Germinal center (tissue), 1 donor: ENCODE results near the gene STX16.

Experiments
- DNase-seq: peaks from one replicate; pipeline ENCODE4 v3.0.0; 2012; ENCODE audit warnings: mixed read lengths, low spot score

Gene STX16

DNA sequence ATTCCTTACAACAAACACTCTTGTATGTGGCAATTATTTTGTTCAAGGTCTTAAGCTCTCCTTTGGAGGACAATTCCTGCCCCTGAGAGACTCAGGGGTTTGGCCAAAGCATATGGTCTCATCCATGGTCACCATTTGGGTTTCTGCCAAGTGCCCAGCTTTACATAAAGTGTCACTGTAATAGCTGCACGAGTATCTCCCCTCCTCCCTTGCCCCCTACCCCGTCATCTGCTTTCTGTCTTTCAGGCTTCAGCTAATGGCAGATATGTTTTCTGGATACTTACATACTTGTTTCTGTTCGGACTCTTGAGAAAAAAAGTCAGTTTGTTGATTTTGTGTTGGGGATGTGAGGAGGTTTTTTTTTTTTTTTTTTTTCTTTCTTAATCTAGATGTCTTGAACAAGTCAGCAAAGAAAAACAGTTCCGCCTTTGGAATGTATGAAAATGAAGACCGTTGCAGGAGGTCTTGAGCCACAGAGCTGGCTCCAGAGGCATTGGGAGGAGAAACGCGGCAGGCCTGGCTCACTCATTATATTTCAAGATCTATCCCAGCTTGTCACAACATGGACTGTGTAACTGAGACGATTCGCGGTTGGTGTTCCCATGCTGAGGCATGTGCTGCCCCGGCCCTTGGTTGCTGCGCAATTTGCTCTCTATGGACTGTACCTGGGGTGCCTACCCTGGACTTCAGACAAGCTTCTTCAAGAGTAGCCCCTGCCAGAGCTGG lies 32.6 kb upstream of the STX16 start:
- DNase-seq, result no peak

- DNase-seq, result no peak
Observed at GRCh38 chr20:58619077-58619863, 31.8 kb upstream of the STX16 start.

DNA sequence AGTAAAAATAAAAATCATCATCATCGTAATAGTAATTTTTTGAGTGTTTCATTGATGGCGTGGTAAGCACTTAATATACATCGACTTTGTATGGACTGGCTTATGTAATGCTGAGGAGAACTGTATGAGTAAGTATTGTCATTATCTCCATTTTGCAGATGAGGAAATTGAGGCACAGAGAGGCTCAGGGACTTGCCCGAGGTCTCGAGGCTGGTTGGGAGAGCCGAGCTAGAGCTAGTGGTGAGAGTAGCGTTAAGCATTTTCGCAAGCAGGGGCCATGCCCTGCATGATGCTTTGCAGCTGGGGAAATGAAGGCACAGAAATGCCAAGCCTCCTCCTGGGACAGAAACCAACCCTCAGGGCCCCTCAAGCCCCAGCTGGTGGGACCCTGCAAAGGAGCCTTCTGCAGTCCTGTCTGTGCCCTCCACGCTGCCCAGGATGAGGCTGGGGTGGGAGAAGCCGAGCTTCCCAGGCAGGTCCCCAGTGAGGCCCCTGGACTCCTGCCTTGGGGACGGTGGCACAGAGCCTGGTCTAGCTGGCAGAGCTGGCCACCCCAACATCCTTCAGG lies 31.1 kb upstream of the STX16 start:
- DNase-seq, result no peak

DNA sequence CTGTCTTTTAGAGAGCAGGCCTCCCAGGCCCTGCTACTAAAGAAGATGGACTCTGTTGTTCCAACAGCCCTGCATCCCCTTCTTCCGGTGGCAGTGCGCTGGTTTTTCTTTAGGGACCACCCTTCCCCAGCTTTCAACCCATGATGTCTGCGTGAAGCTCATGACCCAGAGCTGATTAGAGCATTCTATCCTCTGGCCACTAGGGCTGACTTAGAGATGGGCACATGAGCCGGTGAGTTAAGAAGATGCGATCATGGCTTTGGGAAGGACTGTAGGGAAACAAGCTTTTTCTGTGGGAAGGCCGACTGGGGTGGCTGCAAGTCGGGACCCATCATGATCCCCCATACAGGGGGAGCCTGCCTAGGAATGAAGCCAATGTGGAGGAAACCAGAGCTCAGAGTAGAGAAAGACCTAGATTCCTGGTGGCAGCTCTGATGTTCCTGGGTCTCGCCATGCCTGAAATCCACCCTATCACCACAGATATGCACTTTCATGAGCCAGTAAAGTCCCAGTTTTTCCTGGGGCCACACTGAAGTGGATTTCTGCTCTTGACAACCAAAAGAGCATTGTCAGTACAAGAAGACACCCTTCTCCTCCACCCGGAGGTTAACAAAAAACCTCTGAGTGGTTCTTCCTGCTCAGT lies 29.1 kb upstream of the STX16 start:
- DNase-seq, result no peak

DNA sequence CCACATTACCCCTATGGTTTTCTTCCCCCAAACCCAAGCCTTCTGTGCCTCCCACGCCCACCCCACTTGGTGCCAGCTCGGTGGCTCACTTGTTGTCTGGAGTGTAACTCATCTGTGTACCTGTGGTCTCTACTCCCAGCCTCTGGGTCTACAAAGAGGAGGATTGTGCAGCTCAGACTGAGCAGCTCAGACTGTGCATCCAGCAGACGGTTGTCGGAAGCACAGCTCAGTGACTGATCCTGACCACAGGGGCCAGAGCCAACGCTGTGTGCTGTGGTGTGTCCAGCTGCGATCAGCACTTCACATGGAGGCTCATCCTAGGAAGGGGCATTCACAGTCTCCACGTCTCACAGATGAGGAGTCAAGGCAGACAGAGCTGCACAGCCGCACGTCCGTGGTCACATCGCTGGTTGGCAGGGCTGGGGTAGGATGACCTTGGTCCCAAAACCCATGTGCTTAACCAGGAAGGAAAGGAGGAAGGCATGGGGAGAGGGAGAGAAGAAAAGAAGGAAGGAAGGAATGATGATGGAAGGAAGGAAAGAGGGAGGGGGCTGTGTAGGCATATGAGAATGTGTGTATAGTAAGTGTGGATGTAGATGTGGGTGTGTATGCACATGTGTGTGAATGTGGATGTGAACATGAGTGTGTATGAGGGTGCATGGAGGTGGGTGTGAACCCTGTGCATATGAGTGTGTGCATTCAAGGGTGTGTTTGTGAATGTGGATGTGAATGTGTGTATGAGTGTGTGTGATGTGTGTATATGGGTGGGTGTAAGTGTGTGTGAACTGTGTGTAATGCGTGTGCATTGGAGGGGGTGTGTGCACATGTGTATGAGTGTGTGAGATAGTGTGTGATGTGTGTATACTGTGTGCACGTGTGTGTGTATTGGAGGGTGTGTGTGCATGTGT lies 28.2 kb upstream of the STX16 start:
- no peak for DNase-seq

DNA sequence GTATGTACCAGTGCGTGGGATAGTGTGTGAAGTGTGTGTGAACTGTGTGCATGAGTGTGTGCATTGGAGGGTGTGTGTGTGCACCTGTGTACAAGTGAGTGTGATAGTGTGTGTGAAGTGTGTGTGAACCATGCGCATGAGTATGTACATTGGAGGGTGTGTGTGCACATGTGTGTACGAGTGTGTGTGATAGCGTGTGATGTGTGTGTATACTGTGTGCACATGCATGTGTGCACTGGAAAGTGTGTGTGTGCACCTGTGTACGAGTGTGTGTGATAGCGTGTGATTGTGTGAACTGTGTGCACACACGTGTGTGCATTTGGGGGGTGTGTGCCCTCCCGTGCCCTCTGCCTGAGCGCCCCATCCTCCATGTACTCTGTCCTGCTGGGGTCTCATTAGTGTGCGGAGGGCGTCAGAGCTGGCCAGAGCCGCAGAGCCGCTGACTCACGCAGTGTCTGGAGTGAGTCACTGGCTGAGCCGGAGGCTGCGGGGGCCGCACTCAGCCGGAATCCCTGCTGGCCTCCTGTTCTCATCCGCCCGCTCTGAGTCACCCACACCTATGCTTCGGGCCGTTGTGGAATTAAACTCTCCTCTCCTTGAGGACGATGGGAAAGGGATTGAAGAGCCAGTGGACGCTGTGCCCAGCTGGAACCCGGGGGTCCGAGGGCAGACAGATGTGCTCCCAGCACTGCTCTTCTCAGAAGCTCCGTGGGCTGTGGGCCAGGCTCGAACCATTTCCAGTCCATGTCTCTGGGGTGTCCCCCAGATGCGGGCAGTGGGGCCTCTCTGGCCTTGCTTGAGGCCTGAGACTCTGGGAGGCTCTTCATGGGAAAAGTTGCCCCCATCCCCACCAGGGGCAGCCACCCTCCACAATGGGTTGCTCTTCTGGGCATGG lies 27.3 kb upstream of the STX16 start:
- no peak for DNase-seq

DNA sequence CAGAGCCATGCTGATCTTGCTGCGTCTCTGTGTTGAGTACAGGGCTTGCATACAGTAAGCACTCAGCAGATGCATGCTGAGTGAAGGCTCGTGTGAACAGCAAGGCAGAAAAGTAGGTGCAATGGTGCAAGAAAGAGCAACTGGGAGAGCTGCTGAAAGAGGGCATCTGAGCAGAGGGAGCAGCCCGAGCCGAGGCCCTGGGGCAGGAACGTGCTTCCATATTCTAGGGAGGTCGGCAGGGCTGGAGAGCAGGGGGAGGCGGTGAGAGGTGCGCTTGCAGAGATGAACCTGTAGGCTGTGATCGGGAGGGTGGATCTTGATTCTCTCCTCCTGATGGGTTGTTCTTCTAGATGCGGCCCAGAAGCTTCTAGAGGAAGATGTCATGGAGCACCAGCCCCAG lies 26.4 kb upstream of the STX16 start:
- no peak for DNase-seq

- no peak for DNase-seq
Observed at GRCh38 chr20:58625585-58625984, 25.5 kb upstream of the STX16 start.

DNA sequence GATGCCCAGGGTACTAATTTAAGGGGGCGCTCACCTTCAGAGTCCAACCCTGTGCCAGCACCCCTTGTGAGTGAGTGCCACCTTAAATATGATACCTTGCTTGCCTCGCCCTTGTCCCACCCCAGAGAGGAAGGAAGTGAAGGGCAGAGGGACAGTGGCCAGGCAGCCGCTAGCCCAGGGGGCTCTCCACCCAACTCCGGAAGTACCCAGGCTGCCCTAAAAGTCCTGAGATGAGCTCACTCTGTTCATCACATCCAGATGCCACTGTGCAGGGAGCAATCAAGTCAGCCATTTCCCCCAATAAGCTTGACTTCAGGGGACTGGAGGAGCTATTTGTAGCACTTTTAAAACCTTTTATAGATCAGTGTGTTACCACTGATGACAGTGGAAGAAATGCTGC lies 25.0 kb upstream of the STX16 start:
- DNase-seq, result no peak

DNA sequence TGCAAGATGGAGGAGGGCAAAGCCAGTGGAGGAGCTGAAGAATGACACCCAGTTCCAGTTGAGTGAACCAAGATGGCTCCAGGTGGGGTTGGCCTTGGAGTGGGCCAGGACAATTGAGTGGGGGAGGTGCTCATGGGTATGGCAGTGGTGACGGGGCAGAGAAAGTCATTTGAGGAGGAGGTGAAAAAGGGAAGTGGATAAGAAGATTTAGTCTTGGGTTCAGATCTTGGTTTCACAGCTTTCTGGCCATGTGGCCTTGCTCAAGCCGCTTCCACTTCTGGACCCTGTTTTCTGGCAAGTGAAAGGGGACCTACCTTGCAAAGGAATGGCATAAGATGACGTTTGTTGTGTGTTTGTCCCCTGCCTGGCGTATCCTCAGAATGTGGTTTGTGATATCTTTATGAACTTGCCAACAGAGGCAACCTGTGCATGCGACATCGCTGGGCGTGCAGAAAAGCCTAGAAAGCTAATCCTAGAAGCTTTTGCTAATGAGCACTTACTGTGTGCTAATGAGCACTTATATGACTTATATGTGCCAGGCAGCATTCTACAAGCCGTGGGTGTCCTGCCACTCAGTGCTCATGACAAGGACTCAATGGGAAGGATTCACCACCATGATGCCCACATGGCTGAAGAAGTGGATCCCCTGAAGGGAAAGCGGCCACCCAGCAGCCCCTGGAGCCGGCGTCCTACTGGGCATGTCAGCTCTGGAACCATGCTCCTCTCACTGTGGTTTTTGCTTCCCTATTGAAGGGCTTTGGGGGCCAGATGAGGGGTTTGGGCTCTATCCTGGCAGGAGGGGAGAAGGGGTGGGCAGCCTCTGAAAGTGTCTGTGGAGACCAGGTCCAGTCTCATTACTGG lies 23.6 kb upstream of the STX16 start:
- no peak for DNase-seq

- DNase-seq, result no peak
Observed at GRCh38 chr20:58628491-58629214, 22.4 kb upstream of the STX16 start.

- no peak for DNase-seq
Observed at GRCh38 chr20:58629215-58629580, 21.9 kb upstream of the STX16 start.

- no peak for DNase-seq
Observed at GRCh38 chr20:58630063-58630462, 21.0 kb upstream of the STX16 start.

GRCh38 chr20:58633161-58634053 lies 17.7 kb upstream of the STX16 start:
- no peak for DNase-seq

- DNase-seq, result no peak
Observed at GRCh38 chr20:58634059-58634458, 17.0 kb upstream of the STX16 start.

DNA sequence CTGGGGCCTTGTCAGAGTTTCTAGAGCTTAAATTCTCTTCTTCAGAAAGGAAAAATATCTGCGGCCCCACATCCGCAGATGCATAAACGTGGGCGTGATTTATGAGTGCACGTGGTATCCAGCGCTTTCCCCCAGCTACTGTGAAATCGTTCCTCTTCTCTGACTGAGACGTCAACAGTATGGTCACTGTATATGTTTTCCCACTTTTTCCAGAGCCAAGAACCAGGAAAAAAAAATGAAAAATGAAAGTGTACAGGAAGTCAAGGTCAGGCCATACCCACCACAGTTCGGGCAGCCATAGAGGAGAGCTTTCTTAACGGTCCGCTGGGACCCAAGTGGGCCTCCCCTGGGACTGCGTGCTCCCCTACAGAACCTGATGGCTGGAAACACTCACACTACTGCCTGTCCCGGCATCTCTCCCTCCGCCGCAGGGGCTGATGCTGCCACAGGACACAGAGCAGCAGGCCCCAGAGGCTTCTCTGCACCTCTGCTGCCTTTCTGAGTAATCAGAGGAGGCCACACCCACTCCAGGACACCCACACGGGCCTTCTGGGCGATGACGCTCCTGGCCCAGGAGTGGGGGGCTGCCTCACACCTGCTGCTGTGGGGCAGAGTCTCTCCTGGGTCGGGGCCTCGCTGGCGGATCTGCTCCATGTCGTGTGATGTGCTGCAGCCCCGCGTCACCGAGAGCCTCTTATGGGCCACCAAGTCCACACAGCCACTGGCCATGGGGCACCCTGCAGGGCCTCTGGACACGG lies 16.4 kb upstream of the STX16 start:
- no peak for DNase-seq

GRCh38 chr20:58635279-58635665 lies 15.8 kb upstream of the STX16 start:
- DNase-seq, result no peak
